ENCODE measurements around the gene BLVRA. TPM values are rescaled to one million over a fixed set of nuclear protein-coding genes. Genes with fewer than 3 reads are reported as not detected.

BLVRA gene
- 26.7 and 28.8 TPM in 2 replicates for total RNA-seq

GRCh38 chr7:43758029-43758821 lies at the start of gene BLVRA:
TSS of gene BLVRA (plus strand) at chr7:43758680. CDS start at chr7:43771159, 12,479 bp downstream.

GRCh38 chr7:43729214-43729923 lies 29.1 kb upstream of the BLVRA start, which contains the start of gene COA1:
TSS of gene COA1 (minus strand) at chr7:43729523. CDS start at chr7:43648614, 80,909 bp downstream.

Other genes starting within 250 kb of the BLVRA start
- 85.7 and 114 TPM in 2 replicates for gene STK17A, start 175.6 kb upstream of the BLVRA start, total RNA-seq
- 45.5 and 48.3 TPM in 2 replicates for gene COA1, start 29.2 kb upstream of the BLVRA start, total RNA-seq
- 46.5 and 70.4 TPM in 2 replicates for gene MRPS24, start 110.8 kb downstream of the BLVRA start, total RNA-seq
- gene URGCP, start 147.9 kb downstream of the BLVRA start, total RNA-seq = 33.5 and 37.7 TPM in 2 replicates
- 5.6 and 6.5 TPM in 2 replicates for gene UBE2D4, start 167.8 kb downstream of the BLVRA start, total RNA-seq
- not detected in 2 replicates for gene SPDYE1, start 239.2 kb downstream of the BLVRA start, total RNA-seq